Heart left ventricle (tissue), 16 donors: ENCODE results near the gene OGFOD3. TPM values are rescaled to one million over a fixed set of nuclear protein-coding genes. Genes with fewer than 3 reads are reported as not detected.

Experiments used
- ATAC-seq, 4 donors: fragments of 200-7000 bp; cut with Tn5 transposase; one replicate each; pipeline ENCODE4 v1.9.1; 2020 to 2022; ENCODE audit warnings: moderate library complexity in 4 of 4, mild to moderate bottlenecking in 3 of 4, moderate number of reproducible peaks in 1 of 4
- DNase-seq, 5 donors: peaks; one replicate each; pipeline ENCODE4 v3.0.0-alpha.2; 2020
- H3K27ac ChIP-seq, 12 donors: fragments of 200-600 bp; sonication (generic) in 4 of 12; one replicate each; pipeline versions ENCODE4 v1.5.0 to v1.8.0; 2016 to 2022; ENCODE audit warnings: mild to moderate bottlenecking in 2 of 12
- H3K27me3 ChIP-seq, 9 donors: fragments of 200-600 bp; sonication (generic) in 2 of 9; one replicate each; pipeline versions ENCODE4 v1.5.1 to v1.8.0; 2016 to 2022; ENCODE audit warnings: mild to moderate bottlenecking in 3 of 9
- H3K36me3 ChIP-seq, 9 donors: fragments of 200-600 bp; sonication (generic) in 2 of 9; one replicate each; pipeline versions ENCODE4 v1.5.0 to v1.8.0; 2018 to 2022; ENCODE audit warnings: mild to moderate bottlenecking in 2 of 9
- H3K4me1 ChIP-seq, 12 donors: fragments of 200-600 bp; sonication (generic) in 4 of 12; one replicate each; pipeline versions ENCODE4 v1.5.0 to v1.8.0; 2016 to 2022; ENCODE audit warnings: mild to moderate bottlenecking in 3 of 12
- H3K4me3 ChIP-seq, 12 donors: fragments of 200-600 bp; sonication (generic) in 4 of 12; one replicate each; pipeline versions ENCODE4 v1.5.0 to v1.8.0; 2017 to 2022; ENCODE audit warnings: mild to moderate bottlenecking in 9 of 12, moderate library complexity in 4 of 12
- H3K9me3 ChIP-seq, 12 donors: fragments of 200-600 bp; sonication (generic) in 4 of 12; one replicate each; pipeline versions ENCODE4 v1.5.0 to v1.8.0; 2016 to 2022; ENCODE audit warnings: mild to moderate bottlenecking in 1 of 12
- CTCF ChIP-seq, 12 donors: fragments of 200-600 bp; sonication (generic) in 4 of 12; IDR thresholded peaks; one replicate each; pipeline versions ENCODE4 v1.5.0 to v1.8.0; 2018 to 2022; ENCODE audit warnings: antibody characterized with exemption in 12 of 12, mild to moderate bottlenecking in 5 of 12
- POLR2A ChIP-seq, 2 donors: fragments of 450-650 bp; IDR thresholded peaks; one replicate each; pipeline ENCODE4 v1.6.1; 2017; ENCODE audit warnings: antibody characterized with exemption in 2 of 2, mild to moderate bottlenecking in 2 of 2, moderate library complexity in 2 of 2
- WGBS, 4 donors: extraction: QIAGEN DNeasy Blood & Tissue Kit in 2 of 4; methylation state at CpG; one replicate each; pipeline versions ENCODE4 v1.1.5 to v1.1.7; 2013 to 2018; 5-methylcytosine and 5-hydroxymethylcytosine counted together
- intact Hi-C, 10 donors: fragments of 100-400 bp; cut with DNase I; formaldehyde crosslinking; loops; one replicate each; pipeline versions ENCODE4 v1.11.1 to v1.14.2; 2022
- polyA plus RNA-seq, 2 donors: library from polyadenylated mRNA; stranded (reverse); fragments of 200-250 nt; gene quantifications; one replicate each; pipeline ENCODE4 v1.2.3, GENCODE V29; 2013
- total RNA-seq, 9 donors: library from RNA; depleted of rRNA in 2 of 9; stranded (reverse); fragments of >200 nt in 2 of 9; fragmentation: NEBNext Ultra II Directional in 3 of 9; extraction: Animal tissue kit (Norgen Biotek cat#: 25700) in 3 of 9; gene quantifications; one replicate each; pipeline versions ENCODE4 v1.1.0 to v1.2.4, GENCODE V29; 2016 to 2023
- donor health status: ischemic (EF 13 %, LVEDD 7.1; RV severe dilation, severe dysfunction).
- donor health status: healthy with polysubstance abuse.
- donor health status: DM: no; HTN: yes; CAD: no.
- donor health status: DM: no; HTN: no; CAD: no.
- donor health status: ischemic (EF 25% LVEDD 6.9; RV normal size, moderate dysfunction).
- donor health status: ischemic (EF 25% LVEDD 5.7; RV mildly dilated, moderate dysfunction).
- donor health status: healthy.
- donor health status: DM: yes; HTN: yes; CAD: no.
- donor health status: ischemic (EF 35%, LVEDD 5.7; RV mildly dilated, moderate dysfunction).
- donor health status: nonischemic (EF 11% LVEDD 7.7; RV severe dilation, severe dysfunction).
- donor health status: DM: yes; HTN: yes; CAD: no.
- donor health status: PGD.
- donor health status: ischemic (EF 29% LVEDD 5.4; RV normal size, mild dysfunction).
- donor health status: nonischemic (EF 23%, LVEDD 6.1; RV moderate dilation, normal function).

Gene OGFOD3
- total and polyA plus RNA-seq, 11 donors, result 22.6 to 38.5 (median 29.3) TPM

DNA sequence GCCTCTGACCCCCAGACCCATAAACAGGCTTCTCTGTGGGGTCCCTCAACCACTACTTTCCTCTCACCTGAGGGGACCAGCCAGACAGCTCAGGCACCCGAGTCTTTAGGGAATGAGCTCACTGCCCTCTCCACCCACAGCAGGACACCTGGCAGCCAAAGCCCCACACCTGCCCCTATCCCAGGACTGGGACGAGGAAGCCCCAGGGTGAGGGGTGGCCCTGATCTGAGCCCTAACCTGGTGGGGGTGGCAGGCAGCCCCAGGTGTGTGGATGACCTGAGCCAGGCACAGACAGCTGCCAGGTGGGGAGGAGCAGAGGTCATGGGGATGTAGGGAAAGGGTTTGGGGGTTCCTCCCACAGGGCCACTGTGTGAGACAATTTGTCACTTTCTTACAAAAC is 61.0 kb downstream of the OGFOD3 start:
- TF ChIP-seq CTCF (IDR thresholded peaks at IDR 0.05), result no peak
- TF ChIP-seq POLR2A (IDR thresholded peaks at IDR 0.05), result no peak
- no peak overlapping the region for H3K27ac ChIP-seq
- DNase-seq (no peak), ATAC-seq (no peak)
- H3K4me3 ChIP-seq, result no peak overlapping the region
- peaks cover 0 to 4% (median 0%) of the 10 kb centered on the region in 12 donors for H3K4me1 ChIP-seq
- H3K27me3 ChIP-seq, result peaks cover 0 to 32% (median 0%) of the 10 kb centered on the region in 9 donors
- no peaks in the 10 kb centered on the region for H3K9me3 ChIP-seq
- H3K36me3 ChIP-seq, result no peaks in the 10 kb centered on the region
- intact Hi-C loops, result loop anchor here in 5 of 10 donors (5.0 to 10.0 kb wide), 4 partner anchors 45 to 417 kb away; no protein-coding TSS in a partner anchor
- 70 to 100% (median 87%) methylated on average over 1 to 2 of the region's 2 CpGs for WGBS, 4 donors

DNA sequence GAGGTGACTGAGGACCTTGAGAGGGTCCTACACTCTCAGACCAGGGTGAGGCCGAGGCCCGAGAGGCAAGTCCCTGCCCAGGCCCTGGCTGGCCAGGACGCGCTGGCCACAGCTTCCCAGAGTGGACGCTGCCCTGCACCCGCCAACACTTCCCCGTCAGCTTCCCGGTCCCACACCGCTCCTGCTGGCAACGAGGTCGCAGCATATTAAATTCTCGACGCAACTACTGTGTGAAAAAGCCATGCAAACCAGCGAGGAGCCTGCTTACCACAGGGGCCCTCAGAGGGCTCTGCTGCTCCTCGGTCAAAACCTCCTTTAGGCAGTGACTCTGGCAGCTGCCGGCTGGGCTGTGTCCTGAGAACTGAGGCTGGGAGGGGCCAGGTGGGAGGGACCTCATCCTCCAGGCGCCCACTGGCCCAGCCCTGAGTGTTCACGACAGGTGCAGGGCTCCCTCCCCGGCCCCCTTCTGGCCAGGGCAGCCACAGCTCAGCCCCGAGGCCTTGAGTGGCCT is 61.5 kb downstream of the OGFOD3 start:
- Histone ChIP-seq H3K4me1 (peaks cover 0 to 4% (median 0%) of the 10 kb centered on the region in 12 donors), H3K27me3 (peaks cover 0 to 32% (median 0%) of the 10 kb centered on the region in 9 donors), H3K4me3 (no peak overlapping the region), H3K36me3 (no peaks in the 10 kb centered on the region), H3K27ac (no peak overlapping the region), H3K9me3 (no peaks in the 10 kb centered on the region)
- TF ChIP-seq CTCF (IDR thresholded peaks at IDR 0.05) (no peak), POLR2A (IDR thresholded peaks at IDR 0.05) (no peak)
- DNase-seq (no peak), ATAC-seq (no peak)
- WGBS, 4 donors, result 58 to 74% (median 64%) methylated on average over 11 to 20 of the region's 20 CpGs
- intact Hi-C loops, result loop anchor here in 5 of 10 donors (5.0 to 10.0 kb wide), 4 partner anchors 45 to 418 kb away; no protein-coding TSS in a partner anchor

GRCh38 chr17:82355770-82356427 is 62.5 kb downstream of the OGFOD3 start:
- Histone ChIP-seq H3K27ac (no peak overlapping the region), H3K27me3 (peaks cover 0 to 32% (median 0%) of the 10 kb centered on the region in 9 donors), H3K9me3 (no peaks in the 10 kb centered on the region), H3K36me3 (no peaks in the 10 kb centered on the region), H3K4me3 (no peak overlapping the region), H3K4me1 (peaks cover 0 to 9% (median 0%) of the 10 kb centered on the region in 12 donors)
- no peak for TF ChIP-seq CTCF (IDR thresholded peaks at IDR 0.05)
- no peak for TF ChIP-seq POLR2A (IDR thresholded peaks at IDR 0.05)
- ATAC-seq (no peak), DNase-seq (no peak)
- intact Hi-C loops, result loop anchor here in 5 of 10 donors (5.0 to 10.0 kb wide), 4 partner anchors 46 to 419 kb away; no protein-coding TSS in a partner anchor
- 27 to 58% (median 50%) methylated on average over 10 to 11 of the region's 11 CpGs for WGBS, 4 donors

GRCh38 chr17:82354804-82355308 is 63.5 kb downstream of the OGFOD3 start:
- H3K36me3 ChIP-seq, result no peaks in the 10 kb centered on the region
- DNase-seq, result no peak
- intact Hi-C loops, result loop anchor here (5.0 to 10.0 kb wide), 10 partner anchors 47 to 422 kb away; no protein-coding TSS in a partner anchor
- no peaks in the 10 kb centered on the region for H3K9me3 ChIP-seq
- H3K27me3 ChIP-seq, result peaks cover 0 to 32% (median 0%) of the 10 kb centered on the region in 9 donors
- no peak overlapping the region for H3K4me3 ChIP-seq
- 84 to 93% (median 88%) methylated on average over 5 to 7 of the region's 7 CpGs for WGBS, 4 donors
- no peak for TF ChIP-seq POLR2A (IDR thresholded peaks at IDR 0.05)
- TF ChIP-seq CTCF (IDR thresholded peaks at IDR 0.05), result no peak
- H3K27ac ChIP-seq, result no peak overlapping the region
- H3K4me1 ChIP-seq, result peaks cover 0 to 9% (median 0%) of the 10 kb centered on the region in 12 donors
- no peak for ATAC-seq
